Sigmoid colon (tissue), 7 donors: Measurements from ENCODE around the gene KCNB1. TPM values are rescaled to one million over a fixed set of nuclear protein-coding genes. Genes with fewer than 3 reads are reported as not detected.
A peak's percentile ranks its signal among the peaks of the same experiment; 100 is the strongest.

Experiments
- DNase-seq: peaks from one replicate; pipeline ENCODE4 v3.0.0-alpha.2; 2019
- H3K27ac ChIP-seq, 4 donors: fragments of 200-600 bp; sonication (generic); one replicate each; pipeline ENCODE4 v1.5.1; 2016 to 2019; ENCODE audit warnings: mild to moderate bottlenecking in 1 of 4
- H3K27me3 ChIP-seq, 3 donors: fragments of 200-600 bp; sonication (generic); one replicate each; pipeline ENCODE4 v1.5.1; 2019; ENCODE audit warnings: mild to moderate bottlenecking in 1 of 3
- H3K36me3 ChIP-seq, 4 donors: fragments of 200-600 bp; sonication (generic); one replicate each; pipeline ENCODE4 v1.5.1; 2016 to 2019
- H3K4me1 ChIP-seq, 4 donors: fragments of 200-600 bp; sonication (generic); one replicate each; pipeline ENCODE4 v1.5.1; 2017 to 2019
- H3K4me3 ChIP-seq, 4 donors: fragments of 200-600 bp; sonication (generic); one replicate each; pipeline ENCODE4 v1.5.1; 2017 to 2019; ENCODE audit warnings: mild to moderate bottlenecking in 2 of 4, moderate library complexity in 1 of 4
- H3K9me3 ChIP-seq, 4 donors: fragments of 200-600 bp in 3 of 4; sonication (generic) in 3 of 4; one replicate each; pipeline versions ENCODE4 v1.5.1 to v1.6.1; 2013 to 2019
- EP300 ChIP-seq, 4 donors: sonication (generic); formaldehyde crosslinking; IDR thresholded peaks; one replicate each; pipeline ENCODE4 v1.6.1; 2017; ENCODE audit warnings: antibody characterized with exemption in 4 of 4
- POLR2A ChIP-seq, 2 donors: fragments of 450-650 bp; IDR thresholded peaks; one replicate each; pipeline ENCODE4 v1.6.1; 2016; ENCODE audit warnings: antibody characterized with exemption in 2 of 2, mild to moderate bottlenecking in 2 of 2, moderate library complexity in 2 of 2
- POLR2AphosphoS5 ChIP-seq, 4 donors: sonication (generic); formaldehyde crosslinking; IDR thresholded peaks; one replicate each; pipeline ENCODE4 v1.6.1; 2017; ENCODE audit warnings: antibody characterized with exemption in 4 of 4
- WGBS, 2 donors: extraction: QIAGEN DNeasy Blood & Tissue Kit; methylation state at CpG; one replicate each; pipeline ENCODE4 v1.1.7; 2013; 5-methylcytosine and 5-hydroxymethylcytosine counted together
- intact Hi-C: fragments of 100-400 bp; cut with DNase I; formaldehyde crosslinking; loops from one replicate; pipeline ENCODE4 v1.15.1; 2023
- polyA plus RNA-seq, 3 donors: library from polyadenylated mRNA; stranded (reverse); fragments of 200-250 nt; gene quantifications; one replicate each; pipeline ENCODE4 v1.2.3, GENCODE V29; 2013
- total RNA-seq, 4 donors: library from RNA; depleted of rRNA; stranded (reverse); fragments of >200 nt; gene quantifications; one replicate each; pipeline ENCODE4 v1.1.0, GENCODE V29; 2016
- TF ChIP-seq, protein P1 (sequence below), 4 experiments: fragments of 450-650 bp in 3 of 4; fragments of 200-600 bp in 1 of 4; IDR thresholded peaks; one replicate each; pipeline ENCODE4 v1.5.1; 2016 to 2019; ENCODE audit warnings: antibody characterized with exemption in 4 of 4, mild to moderate bottlenecking in 3 of 4, moderate library complexity in 2 of 4
- donor health status: healthy with polysubstance abuse.
- donor health status: Bipolar disorder and iron deficiency.
- donor health status: healthy.

KCNB1 gene
- total RNA-seq (10 to 100 TPM; 11.8 to 20.6 (median 18.8) TPM), polyA plus RNA-seq (1 to 10 TPM in 1 of 3 donors, under 1 TPM in 1, not detected in 1; under 0.01 to 2.5 TPM)

DNA sequence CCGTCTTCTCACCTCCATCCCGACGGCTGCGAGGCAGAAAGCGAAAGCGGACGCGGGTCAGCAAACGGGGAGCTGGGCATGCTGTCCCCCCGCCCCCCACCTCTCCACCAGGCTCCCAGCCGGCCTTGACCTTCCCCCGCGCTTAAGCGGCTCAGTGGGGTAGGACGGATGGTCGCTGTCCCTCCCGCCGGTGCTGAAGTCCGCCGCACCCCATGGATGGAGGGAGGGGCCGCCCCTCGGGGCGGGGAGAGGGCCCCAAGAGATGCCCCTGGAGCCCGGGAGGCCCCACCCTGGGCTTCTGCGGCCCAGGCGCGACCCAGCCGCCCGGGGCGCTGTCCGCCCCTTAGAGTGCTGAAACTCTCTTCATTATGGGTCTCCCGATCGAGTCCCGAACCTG is at the start of gene KCNB1:
KCNB1 (minus strand) TSS at position 48 of the 397 bp plus-strand sequence. CDS start 188 bp downstream, outside the sequence.
- peak; percentile 92 for DNase-seq
- WGBS, 2 donors, result 4 to 8% methylated on average over 34 of the region's 34 CpGs
- intact Hi-C loops, result loop anchor here (2.0 kb wide), 2 partner anchors 36 to 68 kb away; no protein-coding TSS in a partner anchor
- peak; percentile 18 to 42 (median 24) for TF ChIP-seq POLR2AphosphoS5 (IDR thresholded peaks at IDR 0.05)
- TF ChIP-seq, protein P1, sequence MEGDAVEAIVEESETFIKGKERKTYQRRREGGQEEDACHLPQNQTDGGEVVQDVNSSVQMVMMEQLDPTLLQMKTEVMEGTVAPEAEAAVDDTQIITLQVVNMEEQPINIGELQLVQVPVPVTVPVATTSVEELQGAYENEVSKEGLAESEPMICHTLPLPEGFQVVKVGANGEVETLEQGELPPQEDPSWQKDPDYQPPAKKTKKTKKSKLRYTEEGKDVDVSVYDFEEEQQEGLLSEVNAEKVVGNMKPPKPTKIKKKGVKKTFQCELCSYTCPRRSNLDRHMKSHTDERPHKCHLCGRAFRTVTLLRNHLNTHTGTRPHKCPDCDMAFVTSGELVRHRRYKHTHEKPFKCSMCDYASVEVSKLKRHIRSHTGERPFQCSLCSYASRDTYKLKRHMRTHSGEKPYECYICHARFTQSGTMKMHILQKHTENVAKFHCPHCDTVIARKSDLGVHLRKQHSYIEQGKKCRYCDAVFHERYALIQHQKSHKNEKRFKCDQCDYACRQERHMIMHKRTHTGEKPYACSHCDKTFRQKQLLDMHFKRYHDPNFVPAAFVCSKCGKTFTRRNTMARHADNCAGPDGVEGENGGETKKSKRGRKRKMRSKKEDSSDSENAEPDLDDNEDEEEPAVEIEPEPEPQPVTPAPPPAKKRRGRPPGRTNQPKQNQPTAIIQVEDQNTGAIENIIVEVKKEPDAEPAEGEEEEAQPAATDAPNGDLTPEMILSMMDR (IDR thresholded peaks at IDR 0.05), result peak in 1 of 4 experiments; percentile 20
- no peak for TF ChIP-seq EP300 (IDR thresholded peaks at IDR 0.05)
- TF ChIP-seq POLR2A (IDR thresholded peaks at IDR 0.05), result no peak
- H3K36me3 ChIP-seq, result peaks cover 0 to 7% (median 2%) of the 10 kb centered on the region in 4 donors
- H3K27ac ChIP-seq, result peak within 1 kb of the TSS; percentile 80 to 87 (median 86)
- H3K9me3 ChIP-seq, result no peaks in the 10 kb centered on the region
- peak within 1 kb of the TSS; percentile 60 to 79 (median 73) for H3K4me3 ChIP-seq
- H3K4me1 ChIP-seq, result peaks cover 0 to 56% (median 50%) of the 10 kb centered on the region in 4 donors
- peaks cover 0 to 3% (median 0%) of the 10 kb centered on the region in 3 donors for H3K27me3 ChIP-seq

GRCh38 chr20:49529470-49529869 is 47.0 kb upstream of the KCNB1 start:
- intact Hi-C loops, result no loop called here
- no peaks in the 10 kb centered on the region for H3K27me3 ChIP-seq
- WGBS, 2 donors, result 63 to 81% methylated on average over 5 of the region's 5 CpGs

DNA sequence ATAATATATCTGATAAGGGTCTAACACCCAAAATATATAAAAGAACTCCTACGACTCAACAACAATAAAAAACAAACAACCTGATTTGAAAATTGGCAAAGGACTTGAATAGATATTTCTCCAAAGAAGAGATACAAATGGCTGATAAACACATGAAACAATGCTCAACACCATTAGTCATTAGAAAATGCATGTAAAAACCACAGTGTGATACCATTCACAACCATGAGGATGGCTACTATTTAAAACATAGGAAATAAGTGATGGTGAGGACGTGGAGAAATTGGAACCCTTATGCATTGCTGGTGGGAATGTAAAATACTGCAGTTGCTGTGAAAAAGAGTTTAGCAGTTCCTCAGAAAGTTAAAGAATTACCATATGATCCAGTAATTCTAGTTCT is 44.1 kb upstream of the KCNB1 start:
- no peak overlapping the region for H3K4me3 ChIP-seq
- intact Hi-C loops, result no loop called here
- 55 to 75% methylated on average over 2 of the region's 2 CpGs for WGBS, 2 donors
- H3K36me3 ChIP-seq, result peaks cover 0 to 46% (median 4%) of the 10 kb centered on the region in 4 donors
- H3K27me3 ChIP-seq, result no peaks in the 10 kb centered on the region
- DNase-seq, result no peak
- no peak overlapping the region for H3K27ac ChIP-seq
- TF ChIP-seq POLR2AphosphoS5 (IDR thresholded peaks at IDR 0.05), result no peak
- TF ChIP-seq POLR2A (IDR thresholded peaks at IDR 0.05), result no peak
- no peak for TF ChIP-seq EP300 (IDR thresholded peaks at IDR 0.05)
- TF ChIP-seq, protein P1 (IDR thresholded peaks at IDR 0.05), result no peak
- H3K9me3 ChIP-seq, result no peaks in the 10 kb centered on the region
- H3K4me1 ChIP-seq, result peaks cover 0 to 3% (median 0%) of the 10 kb centered on the region in 4 donors

More at GRCh38 chr20:49529470-49529869, 47.0 kb upstream of the KCNB1 start:
- no peak for DNase-seq
- Histone ChIP-seq H3K4me1 (peaks cover 0 to 3% (median 0%) of the 10 kb centered on the region in 4 donors), H3K4me3 (no peak overlapping the region), H3K9me3 (no peaks in the 10 kb centered on the region), H3K36me3 (peaks cover 0 to 39% (median 2%) of the 10 kb centered on the region in 4 donors), H3K27ac (no peak overlapping the region)
- TF ChIP-seq, protein P1 (IDR thresholded peaks at IDR 0.05), result no peak
- TF ChIP-seq POLR2A (IDR thresholded peaks at IDR 0.05) (no peak), POLR2AphosphoS5 (IDR thresholded peaks at IDR 0.05) (no peak), EP300 (IDR thresholded peaks at IDR 0.05) (no peak)

DNA sequence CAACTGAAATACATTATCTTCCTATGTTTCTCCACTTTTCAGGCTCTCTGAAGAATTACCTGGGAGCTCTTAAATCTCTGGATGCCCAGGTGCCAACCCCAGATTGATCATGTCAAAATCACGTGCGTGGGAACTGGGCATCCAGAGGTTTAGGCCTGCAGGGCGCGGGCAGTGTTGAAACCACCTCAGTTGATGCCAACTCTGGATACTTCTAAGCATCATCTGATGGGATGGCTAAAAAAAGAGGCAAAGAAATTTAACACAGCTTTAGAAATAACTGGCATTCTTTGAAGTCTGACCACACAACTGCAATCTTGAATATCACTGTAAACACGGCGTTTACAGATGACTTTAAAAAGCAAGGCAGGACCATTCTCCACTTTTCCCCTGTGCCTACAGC is 43.6 kb upstream of the KCNB1 start:
- intact Hi-C loops, result no loop called here
- peaks cover 0 to 3% (median 0%) of the 10 kb centered on the region in 4 donors for H3K4me1 ChIP-seq
- TF ChIP-seq POLR2AphosphoS5 (IDR thresholded peaks at IDR 0.05) (no peak), POLR2A (IDR thresholded peaks at IDR 0.05) (no peak)
- no peaks in the 10 kb centered on the region for H3K9me3 ChIP-seq
- no peak for DNase-seq
- 89 to 97% methylated on average over 6 of the region's 6 CpGs for WGBS, 2 donors
- peaks cover 0 to 50% (median 4%) of the 10 kb centered on the region in 4 donors for H3K36me3 ChIP-seq
- H3K27me3 ChIP-seq, result no peaks in the 10 kb centered on the region
- H3K4me3 ChIP-seq, result no peak overlapping the region
- H3K27ac ChIP-seq, result no peak overlapping the region

DNA sequence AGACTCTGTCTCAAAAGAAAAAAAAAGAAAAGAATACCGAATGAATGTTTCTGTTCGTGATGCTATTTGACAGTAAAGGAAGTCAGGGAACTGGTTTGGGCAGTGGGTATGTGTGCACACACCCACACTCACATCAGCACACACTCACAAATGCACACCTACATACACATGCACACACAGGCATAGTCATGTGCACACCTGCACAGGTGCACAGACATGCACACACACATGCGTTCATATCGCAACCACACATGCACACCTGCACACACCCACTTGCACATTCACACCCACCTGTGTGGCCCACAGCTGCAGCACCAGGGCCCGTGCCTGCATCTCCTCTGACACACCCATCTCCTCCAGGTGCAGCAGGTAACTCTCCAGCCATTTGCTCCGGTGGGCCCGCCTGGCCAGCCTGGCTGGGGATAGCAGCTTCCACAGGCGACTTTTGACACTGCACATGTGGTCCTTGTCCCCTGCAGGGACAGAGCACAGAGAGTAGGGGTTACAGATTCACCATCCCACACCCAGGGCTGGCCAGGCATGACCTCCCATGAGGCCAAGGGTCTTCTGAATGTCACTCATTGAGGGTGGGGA is 41.4 kb upstream of the KCNB1 start:
- peaks cover 0 to 34% (median 4%) of the 10 kb centered on the region in 4 donors for H3K36me3 ChIP-seq
- 81 to 88% methylated on average over 8 of the region's 8 CpGs for WGBS, 2 donors
- peaks cover 0 to 3% (median 0%) of the 10 kb centered on the region in 4 donors for H3K4me1 ChIP-seq
- no peak overlapping the region for H3K27ac ChIP-seq
- intact Hi-C loops, result no loop called here
- H3K9me3 ChIP-seq, result no peaks in the 10 kb centered on the region
- peak; percentile 42 for DNase-seq
- TF ChIP-seq EP300 (IDR thresholded peaks at IDR 0.05), result no peak
- no peak for TF ChIP-seq POLR2AphosphoS5 (IDR thresholded peaks at IDR 0.05)
- no peak for TF ChIP-seq POLR2A (IDR thresholded peaks at IDR 0.05)
- TF ChIP-seq, protein P1 (IDR thresholded peaks at IDR 0.05), result no peak
- no peaks in the 10 kb centered on the region for H3K27me3 ChIP-seq
- no peak overlapping the region for H3K4me3 ChIP-seq
